Astrocyte (in vitro differentiated cells and primary cell): Measurements from ENCODE around the gene EHBP1.

Source experiments
- EZH2 ChIP-seq: IDR thresholded peaks from 2 replicates; pipeline ENCODE4 v1.6.1; 2012; ENCODE audit warnings: mild to moderate bottlenecking, low read length, inconsistent platforms; ENCODE audit not compliant: insufficient read depth
- TF ChIP-seq, protein P1 (sequence below): IDR thresholded peaks from 2 replicates; pipeline ENCODE4 v1.5.1; 2011; ENCODE audit warnings: low read depth, mild to moderate bottlenecking, inconsistent platforms, low read length, moderate library complexity; ENCODE audit not compliant: insufficient read depth

DNA sequence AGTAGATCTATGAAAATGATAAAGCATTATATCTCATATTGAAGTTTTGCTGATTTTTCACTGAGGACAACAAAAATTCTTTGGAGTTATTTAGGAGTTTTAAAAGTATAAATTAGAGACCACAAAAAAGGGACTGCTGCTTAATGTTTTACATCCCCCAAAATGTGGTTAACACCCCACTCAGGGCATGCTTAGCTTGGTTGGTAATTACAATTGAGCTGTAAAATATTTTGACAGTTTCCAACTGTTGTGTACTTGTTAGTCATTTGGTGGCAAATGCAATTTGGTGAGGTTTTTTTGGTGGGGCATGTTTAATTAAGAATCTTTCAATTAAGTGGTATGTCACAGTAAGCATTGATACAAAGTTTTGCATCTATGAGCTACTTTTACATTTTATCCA, 207.8 kb downstream of the EHBP1 start:
- TF ChIP-seq, protein P1, sequence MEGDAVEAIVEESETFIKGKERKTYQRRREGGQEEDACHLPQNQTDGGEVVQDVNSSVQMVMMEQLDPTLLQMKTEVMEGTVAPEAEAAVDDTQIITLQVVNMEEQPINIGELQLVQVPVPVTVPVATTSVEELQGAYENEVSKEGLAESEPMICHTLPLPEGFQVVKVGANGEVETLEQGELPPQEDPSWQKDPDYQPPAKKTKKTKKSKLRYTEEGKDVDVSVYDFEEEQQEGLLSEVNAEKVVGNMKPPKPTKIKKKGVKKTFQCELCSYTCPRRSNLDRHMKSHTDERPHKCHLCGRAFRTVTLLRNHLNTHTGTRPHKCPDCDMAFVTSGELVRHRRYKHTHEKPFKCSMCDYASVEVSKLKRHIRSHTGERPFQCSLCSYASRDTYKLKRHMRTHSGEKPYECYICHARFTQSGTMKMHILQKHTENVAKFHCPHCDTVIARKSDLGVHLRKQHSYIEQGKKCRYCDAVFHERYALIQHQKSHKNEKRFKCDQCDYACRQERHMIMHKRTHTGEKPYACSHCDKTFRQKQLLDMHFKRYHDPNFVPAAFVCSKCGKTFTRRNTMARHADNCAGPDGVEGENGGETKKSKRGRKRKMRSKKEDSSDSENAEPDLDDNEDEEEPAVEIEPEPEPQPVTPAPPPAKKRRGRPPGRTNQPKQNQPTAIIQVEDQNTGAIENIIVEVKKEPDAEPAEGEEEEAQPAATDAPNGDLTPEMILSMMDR = no peak
- no peak for TF ChIP-seq EZH2
